DOHH2 (cell line): ENCODE measurements around the gene P2RY13.

Experiments used
- CTCF ChIP-seq: fragments of 200-600 bp; sonication (generic); IDR thresholded peaks from one replicate; pipeline ENCODE4 v1.5.1; 2014; ENCODE audit warnings: antibody characterized with exemption, mild to moderate bottlenecking, low read depth, low read length; ENCODE audit not compliant: poor library complexity, severe bottlenecking
- EZH2phosphoT487 ChIP-seq: fragments of 200-600 bp; sonication (generic); IDR thresholded peaks from 2 replicates; pipeline ENCODE4 v1.6.1; 2017; ENCODE audit warnings: borderline replicate concordance, mild to moderate bottlenecking, antibody characterized with exemption, low read length, moderate library complexity, mixed read lengths

GRCh38 chr3:151301787-151302186 is 27.6 kb downstream of the P2RY13 start:
- no peak for TF ChIP-seq CTCF
- TF ChIP-seq EZH2phosphoT487: no peak
